Smooth muscle cell (in vitro differentiated cells): Measurements from ENCODE around the gene PRKG1. TPM values are rescaled to one million over a fixed set of nuclear protein-coding genes. Genes with fewer than 3 reads are reported as not detected.
"Not testable (repeated sequence)": the region's sequence is repeated elsewhere in the genome, so short reads cannot be mapped to it uniquely, and the experiment has no call there.

ENCODE experiments used
- DNase-seq: peaks from one replicate; lab custom pipeline; 2025; ENCODE audit not compliant: unreplicated experiment; lab: John Stamatoyannopoulos, UW
- H2AFZ ChIP-seq: fragments of 200-600 bp; sonication (generic); 2 replicates; pipeline ENCODE4 v1.6.0; 2016; ENCODE audit warnings: antibody characterized with exemption, low read depth, mild to moderate bottlenecking
- H3F3A ChIP-seq: fragments of 200-600 bp; sonication (generic); 2 replicates; pipeline ENCODE4 v1.6.0; 2017; ENCODE audit warnings: antibody characterized with exemption, low read depth
- H3K27ac ChIP-seq: fragments of 200-600 bp; sonication (generic); 2 replicates; pipeline ENCODE4 v1.5.1; 2016; ENCODE audit warnings: low read depth, mild to moderate bottlenecking
- H3K27me3 ChIP-seq: fragments of 200-600 bp; sonication (generic); 2 replicates; pipeline ENCODE4 v1.6.1; 2016; ENCODE audit warnings: low read depth, mild to moderate bottlenecking
- H3K36me3 ChIP-seq: fragments of 200-600 bp; sonication (generic); 2 replicates; pipeline ENCODE4 v1.5.1; 2016; ENCODE audit warnings: low read depth
- H3K4me1 ChIP-seq: fragments of 200-600 bp; sonication (generic); 2 replicates; pipeline ENCODE4 v1.5.1; 2016; ENCODE audit warnings: low read depth
- H3K4me2 ChIP-seq: fragments of 200-600 bp; sonication (generic); 2 replicates; pipeline ENCODE4 v1.6.0; 2016; ENCODE audit warnings: mild to moderate bottlenecking
- H3K4me3 ChIP-seq: fragments of 200-600 bp; sonication (generic); 2 replicates; pipeline ENCODE4 v1.5.1; 2016; ENCODE audit warnings: mild to moderate bottlenecking
- H3K79me2 ChIP-seq: fragments of 200-600 bp; sonication (generic); 2 replicates; pipeline ENCODE4 v1.6.0; 2016; ENCODE audit warnings: low read depth, mild to moderate bottlenecking
- H3K9ac ChIP-seq: fragments of 200-600 bp; sonication (generic); 2 replicates; pipeline ENCODE4 v1.6.0; 2016; ENCODE audit warnings: low read depth
- H3K9me3 ChIP-seq: fragments of 200-600 bp; sonication (generic); replicated peaks from 2 replicates; pipeline ENCODE4 v1.5.1; 2016; ENCODE audit warnings: low read depth
- H4K20me1 ChIP-seq: fragments of 200-600 bp; sonication (generic); 2 replicates; pipeline ENCODE4 v1.6.0; 2016; ENCODE audit warnings: low read depth
- CTCF ChIP-seq: fragments of 200-600 bp; sonication (generic); IDR thresholded peaks from 2 replicates; pipeline ENCODE4 v1.5.1; 2017; ENCODE audit warnings: borderline replicate concordance, mild to moderate bottlenecking, antibody characterized with exemption; ENCODE audit not compliant: insufficient read depth, poor library complexity, severe bottlenecking
- WGBS: methylation state at CpG from one replicate; pipeline ENCODE4 v1.1.7; 2016; ENCODE audit warnings: low lambda C conversion rate; 5-methylcytosine and 5-hydroxymethylcytosine counted together
- polyA plus RNA-seq: library from polyadenylated mRNA; unstranded; fragments of >200 nt; fragmentation: Nextera tagmentation; extraction: Ambion mirVana; gene quantifications from 2 replicates; pipeline ENCODE4 v1.2.1, GENCODE V29; 2016
- total RNA-seq: library from RNA; depleted of rRNA; stranded (reverse); fragments of >200 nt; gene quantifications from 2 replicates; pipeline ENCODE4 v1.2.3, GENCODE V29; 2014

PRKG1 gene
- total and polyA plus RNA-seq, 2 experiments from 2014 or later = 7.2 to 13.4 TPM

DNA sequence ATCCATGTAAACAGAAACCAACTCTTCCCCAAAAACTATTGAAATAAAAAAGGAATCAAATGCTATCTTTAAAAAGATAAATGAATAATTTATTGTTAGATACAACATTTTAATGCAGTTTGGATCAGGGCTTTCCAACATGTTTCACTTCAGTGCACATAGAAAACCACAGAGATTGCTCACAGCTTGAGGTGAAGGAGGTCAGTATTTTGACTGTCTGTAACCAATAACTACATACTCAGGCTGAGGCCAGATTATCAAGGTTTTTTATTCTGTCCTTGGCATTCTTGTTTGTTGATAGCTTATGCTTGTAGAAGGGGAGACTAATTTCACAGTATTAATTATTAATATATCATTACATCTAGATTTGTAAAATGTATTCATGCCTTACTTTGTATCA, 195.5 kb downstream of the PRKG1 start:
- H3K4me3 ChIP-seq = no peak overlapping the region
- H3K27me3 ChIP-seq = no peaks in the 10 kb centered on the region
- H4K20me1 ChIP-seq = no peaks in the 10 kb centered on the region
- no peaks in the 10 kb centered on the region for H3K79me2 ChIP-seq
- H3K27ac ChIP-seq = no peak overlapping the region
- H3F3A ChIP-seq = no peaks in the 10 kb centered on the region
- H3K4me1 ChIP-seq = no peaks in the 10 kb centered on the region
- no peak overlapping the region for H2AFZ ChIP-seq
- H3K36me3 ChIP-seq = no peaks in the 10 kb centered on the region
- H3K4me2 ChIP-seq = no peak overlapping the region
- DNase-seq = no peak
- TF ChIP-seq CTCF = no peak
- no peak overlapping the region for H3K9ac ChIP-seq
- H3K9me3 ChIP-seq = no peaks in the 10 kb centered on the region

DNA sequence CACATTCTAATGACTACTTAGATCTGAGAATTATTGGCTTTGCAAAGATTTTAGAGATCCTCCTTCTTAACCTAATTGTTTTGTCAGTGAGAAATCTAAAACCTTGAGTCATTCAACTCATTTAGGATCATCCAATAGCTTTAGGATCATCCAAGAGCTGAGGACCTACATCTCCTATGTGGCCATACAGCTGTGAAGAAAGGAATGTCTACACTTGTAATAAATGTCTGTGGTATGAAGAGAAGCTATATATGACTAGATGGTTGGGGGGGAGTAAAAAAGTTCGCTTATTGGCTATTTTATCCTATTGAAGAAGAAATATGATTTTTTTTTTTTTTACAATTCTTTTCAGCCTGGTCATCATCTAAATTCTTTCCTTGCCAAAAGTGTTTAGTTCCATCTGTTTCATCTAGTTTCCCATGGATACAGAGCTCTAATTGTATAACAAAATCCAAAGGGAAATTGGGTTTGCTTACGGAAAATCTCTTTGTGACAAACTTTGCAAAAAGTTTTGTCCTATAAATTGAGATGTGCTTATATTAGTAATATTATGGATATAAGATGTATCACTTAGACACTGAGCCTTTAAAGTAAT, 196.7 kb downstream of the PRKG1 start:
- H3F3A ChIP-seq = no peaks in the 10 kb centered on the region
- no peak for TF ChIP-seq CTCF
- no peak overlapping the region for H2AFZ ChIP-seq
- H3K9me3 ChIP-seq = no peaks in the 10 kb centered on the region
- H3K27me3 ChIP-seq = no peaks in the 10 kb centered on the region
- no peak overlapping the region for H3K4me3 ChIP-seq
- WGBS = 98% methylated on average over 2 of the region's 2 CpGs
- no peaks in the 10 kb centered on the region for H3K4me1 ChIP-seq
- H4K20me1 ChIP-seq = no peaks in the 10 kb centered on the region
- DNase-seq = no peak
- no peak overlapping the region for H3K27ac ChIP-seq
- no peak overlapping the region for H3K4me2 ChIP-seq
- H3K36me3 ChIP-seq = no peaks in the 10 kb centered on the region
- H3K9ac ChIP-seq = no peak overlapping the region
- no peaks in the 10 kb centered on the region for H3K79me2 ChIP-seq

DNA sequence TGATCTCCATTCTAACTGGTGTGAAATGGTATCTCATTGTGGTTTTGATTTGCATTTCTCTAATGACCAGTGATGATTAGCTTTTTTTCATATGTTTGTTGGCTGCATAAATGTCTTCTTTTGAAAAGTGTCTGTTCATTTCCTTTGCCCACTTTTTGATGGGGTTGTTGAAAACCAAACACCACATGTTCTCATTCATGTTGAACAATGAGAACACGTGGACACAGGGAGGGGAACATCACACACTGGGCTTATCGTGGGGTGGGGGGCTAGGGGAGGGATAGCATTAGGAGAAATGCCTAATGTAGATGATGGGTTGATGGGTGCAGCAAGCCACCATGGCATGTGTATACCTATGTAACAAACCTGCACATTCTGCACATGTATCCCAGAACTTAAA, 197.8 kb downstream of the PRKG1 start:
- H4K20me1 ChIP-seq, H3K9ac ChIP-seq, H3K36me3 ChIP-seq, H3K9me3 ChIP-seq, H2AFZ ChIP-seq, H3F3A ChIP-seq, H3K79me2 ChIP-seq, H3K4me3 ChIP-seq, H3K4me2 ChIP-seq, H3K4me1 ChIP-seq, H3K27ac ChIP-seq, DNase-seq, H3K27me3 ChIP-seq: not testable (repeated sequence)
- 97% methylated on average over 2 of the region's 2 CpGs for WGBS

DNA sequence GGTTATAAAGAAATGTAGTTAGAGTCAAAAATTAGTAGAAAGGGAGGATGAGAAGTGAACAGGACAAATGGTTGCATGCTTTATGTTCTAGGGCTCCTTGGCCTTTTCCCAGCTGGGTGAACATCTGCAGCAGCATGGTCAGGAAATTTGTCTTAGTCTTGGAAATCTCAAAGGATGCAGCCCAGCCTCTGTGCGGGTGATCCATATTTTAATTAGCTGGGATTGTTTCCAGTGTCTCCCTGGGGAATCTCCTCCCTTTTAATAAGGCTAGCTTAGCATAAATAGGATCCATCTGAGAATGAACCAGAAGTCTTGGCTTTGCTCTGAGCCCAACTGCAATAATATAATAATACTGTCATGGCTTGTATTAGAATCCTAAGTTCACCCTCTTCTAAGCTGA, 198.3 kb downstream of the PRKG1 start:
- Histone ChIP-seq H3K4me3 (no peak overlapping the region), H3K9me3 (no peaks in the 10 kb centered on the region), H3K4me2 (no peak overlapping the region), H3K4me1 (no peaks in the 10 kb centered on the region), H3K27ac (no peak overlapping the region), H3K36me3 (no peaks in the 10 kb centered on the region), H4K20me1 (no peaks in the 10 kb centered on the region), H3F3A (no peaks in the 10 kb centered on the region), H2AFZ (no peak overlapping the region), H3K9ac (no peak overlapping the region), H3K79me2 (no peaks in the 10 kb centered on the region), H3K27me3 (no peaks in the 10 kb centered on the region)
- WGBS = 87% methylated on average over 1 of the region's 1 CpG
- no peak for DNase-seq
- no peak for TF ChIP-seq CTCF
